ENCODE measurements around the gene ADM. TPM values are rescaled to one million over a fixed set of nuclear protein-coding genes. Genes with fewer than 3 reads are reported as not detected.

ADM gene
- total RNA-seq, 1 experiment from 2014 or later: 82.5 TPM

GRCh38 chr11:10298342-10298741 is 6.5 kb upstream of the ADM start:
- 0 out of 2 replicates have a peak overlapping the region, but pooled peaks have one; percentile 17 for H3K27ac ChIP-seq (ENCODE audit: low read length)
- H3K4me1 ChIP-seq (ENCODE audit: insufficient read depth, low read length): peaks cover 33% of the 10 kb centered on the region
- no peaks in the 10 kb centered on the region for H3F3A ChIP-seq (ENCODE audit: low read length, unreplicated experiment)
- H2AFZ ChIP-seq (ENCODE audit: low read length): no peak overlapping the region
- H3K9me2 ChIP-seq (replicated peaks; ENCODE audit: low read length): no peaks in the 10 kb centered on the region
- H3K79me2 ChIP-seq (ENCODE audit: low read length): peaks cover 47% of the 10 kb centered on the region
- ChIA-PET POLR2A (ENCODE audit: unreplicated experiment) (interaction anchor here (0.6 kb wide), 2 partner anchors 135 to 538 kb away, joined by 4 read pairs; no protein-coding TSS in a partner anchor), CTCF (no interaction called here)
- H3K4me3 ChIP-seq (ENCODE audit: low read length): no peak overlapping the region
- intact Hi-C loops (cut with micrococcal nuclease): no loop called here
- DNase-seq: peak; percentile 84
- peak; percentile 35 for ATAC-seq
- TF ChIP-seq CTCF (conservative IDR thresholded peaks at IDR 0.05; ENCODE audit: low read depth, low read length) (peak; percentile 29; the same call in 1 of the 2 replicates), EZH2 (IDR thresholded peaks at IDR 0.05; ENCODE audit: low read length, unreplicated experiment) (no peak), EZH2phosphoT487 (IDR thresholded peaks at IDR 0.05; ENCODE audit: borderline replicate concordance, low read length) (no peak)
- no TSS peak for BruUV-seq (replicated peaks)
- peak overlapping the region; percentile 68 for H3K4me2 ChIP-seq (ENCODE audit: low read length)
- no peaks in the 10 kb centered on the region for H3K27me3 ChIP-seq (ENCODE audit: low read length)
- no peaks in the 10 kb centered on the region for H3K36me3 ChIP-seq (ENCODE audit: low read depth, low read length)
- H3K9ac ChIP-seq (ENCODE audit: low read length): no peak overlapping the region
- no peaks in the 10 kb centered on the region for H3K9me3 ChIP-seq (ENCODE audit: low read length)
- no peaks in the 10 kb centered on the region for H4K20me1 ChIP-seq (ENCODE audit: low read length)

- CTCF ChIA-PET: no interaction called here
- DNase-seq: peak; percentile 66
- Histone ChIP-seq H3F3A (ENCODE audit: low read length, unreplicated experiment) (no peaks in the 10 kb centered on the region), H3K9me2 (replicated peaks; ENCODE audit: low read length) (no peaks in the 10 kb centered on the region), H3K9me3 (ENCODE audit: low read length) (no peaks in the 10 kb centered on the region), H3K4me3 (ENCODE audit: low read length) (peak overlapping the region; percentile 93), H3K4me2 (ENCODE audit: low read length) (peak overlapping the region; percentile 96), H4K20me1 (ENCODE audit: low read length) (peaks cover 10% of the 10 kb centered on the region), H3K27me3 (ENCODE audit: low read length) (no peaks in the 10 kb centered on the region), H3K9ac (ENCODE audit: low read length) (peak overlapping the region; percentile 70), H3K79me2 (ENCODE audit: low read length) (peaks cover 57% of the 10 kb centered on the region), H3K4me1 (ENCODE audit: insufficient read depth, low read length) (peaks cover 21% of the 10 kb centered on the region), H2AFZ (ENCODE audit: low read length) (peak overlapping the region; percentile 65), H3K27ac (ENCODE audit: low read length) (peak overlapping the region; percentile 55), H3K36me3 (ENCODE audit: low read depth, low read length) (no peaks in the 10 kb centered on the region)
- BruUV-seq (replicated peaks): no TSS peak
- intact Hi-C loops (cut with micrococcal nuclease): no loop called here
- POLR2A ChIA-PET (ENCODE audit: unreplicated experiment): no interaction called here
- TF ChIP-seq EZH2 (IDR thresholded peaks at IDR 0.05; ENCODE audit: low read length, unreplicated experiment): no peak
- TF ChIP-seq EZH2phosphoT487 (IDR thresholded peaks at IDR 0.05; ENCODE audit: borderline replicate concordance, low read length): no peak
- no peak for TF ChIP-seq CTCF (conservative IDR thresholded peaks at IDR 0.05; ENCODE audit: low read depth, low read length)
- ATAC-seq: no peak
These were observed 3.1 kb upstream of the ADM start for GRCh38 chr11:10301656-10302358.

- CTCF ChIA-PET: no interaction called here
- H3K4me1 ChIP-seq (ENCODE audit: insufficient read depth, low read length): peaks cover 21% of the 10 kb centered on the region
- H3K79me2 ChIP-seq (ENCODE audit: low read length): peaks cover 58% of the 10 kb centered on the region
- no TSS peak for BruUV-seq (replicated peaks)
- intact Hi-C loops (cut with micrococcal nuclease): no loop called here
- no peaks in the 10 kb centered on the region for H3K36me3 ChIP-seq (ENCODE audit: low read depth, low read length)
- peak overlapping the region; percentile 70 for H3K9ac ChIP-seq (ENCODE audit: low read length)
- peak overlapping the region; percentile 55 for H3K27ac ChIP-seq (ENCODE audit: low read length)
- no peaks in the 10 kb centered on the region for H3K9me2 ChIP-seq (replicated peaks; ENCODE audit: low read length)
- H3K4me3 ChIP-seq (ENCODE audit: low read length): peak overlapping the region; percentile 93
- no peaks in the 10 kb centered on the region for H3K27me3 ChIP-seq (ENCODE audit: low read length)
- H3F3A ChIP-seq (ENCODE audit: low read length, unreplicated experiment): no peaks in the 10 kb centered on the region
- peaks cover 10% of the 10 kb centered on the region for H4K20me1 ChIP-seq (ENCODE audit: low read length)
- DNase-seq: peak; percentile 36
- H3K4me2 ChIP-seq (ENCODE audit: low read length): peak overlapping the region; percentile 96
- H2AFZ ChIP-seq (ENCODE audit: low read length): peak overlapping the region; percentile 65
- H3K9me3 ChIP-seq (ENCODE audit: low read length): no peaks in the 10 kb centered on the region
- TF ChIP-seq EZH2phosphoT487 (IDR thresholded peaks at IDR 0.05; ENCODE audit: borderline replicate concordance, low read length): no peak
- no peak for TF ChIP-seq CTCF (conservative IDR thresholded peaks at IDR 0.05; ENCODE audit: low read depth, low read length)
- TF ChIP-seq EZH2 (IDR thresholded peaks at IDR 0.05; ENCODE audit: low read length, unreplicated experiment): no peak
- POLR2A ChIA-PET (ENCODE audit: unreplicated experiment): interaction anchor here (0.6 kb wide), 1 partner anchor 12 kb away, joined by 5 read pairs; no protein-coding TSS in a partner anchor
- peak; percentile 1 for ATAC-seq
These were observed 2.5 kb upstream of the ADM start for GRCh38 chr11:10302359-10302743.
